SK-N-DZ (cell line): ENCODE results near the gene TRIM14. TPM values are rescaled to one million over a fixed set of nuclear protein-coding genes. Genes with fewer than 3 reads are reported as not detected.

ENCODE experiments used
- DNase-seq: peaks from one replicate; pipeline ENCODE4 v3.0.0-alpha.2; 2015; ENCODE audit warnings: low spot score
- polyA plus RNA-seq, 2 experiments: library from polyadenylated mRNA; depleted of rRNA; stranded (reverse); fragments of >200 nt; gene quantifications; 2 replicates each; pipeline ENCODE4 v1.2.3, GENCODE V29; 2014

The TRIM14 gene
- 10.3 and 10.5 TPM in 2 replicates for polyA plus RNA-seq (2014; cell fraction: cytosol; rRNA removed)
- polyA plus RNA-seq (2014; cell fraction: nucleus; rRNA removed): 5.2 and 14.6 TPM in 2 replicates

- peak; percentile 84 for DNase-seq
These were observed at the start of gene TRIM14 for GRCh38 chr9:98118640-98119601. TSS of gene TRIM14 (minus strand) at chr9:98119222. CDS start at chr9:98119188, 34 bp downstream.

- DNase-seq: no peak
These were observed 49.2 kb upstream of the TRIM14 start for GRCh38 chr9:98168153-98168780.

GRCh38 chr9:98164912-98165311, 45.9 kb upstream of the TRIM14 start:
- DNase-seq: no peak

- no peak for DNase-seq
These were observed 43.6 kb upstream of the TRIM14 start for GRCh38 chr9:98162613-98163012.

- DNase-seq: no peak
These were observed 42.8 kb upstream of the TRIM14 start for GRCh38 chr9:98161851-98162250.

GRCh38 chr9:98159790-98160189, 40.8 kb upstream of the TRIM14 start:
- no peak for DNase-seq

GRCh38 chr9:98159301-98159700, 40.3 kb upstream of the TRIM14 start:
- no peak for DNase-seq

- DNase-seq: no peak
These were observed 39.2 kb upstream of the TRIM14 start for GRCh38 chr9:98158071-98158831.

GRCh38 chr9:98157372-98157771, 38.4 kb upstream of the TRIM14 start:
- no peak for DNase-seq

- DNase-seq: no peak
These were observed 35.7 kb upstream of the TRIM14 start for GRCh38 chr9:98154678-98155077.

GRCh38 chr9:98152526-98152925, 33.5 kb upstream of the TRIM14 start:
- no peak for DNase-seq

GRCh38 chr9:98150721-98151120, 31.7 kb upstream of the TRIM14 start:
- no peak for DNase-seq

GRCh38 chr9:98150164-98150563, 31.1 kb upstream of the TRIM14 start:
- DNase-seq: no peak

GRCh38 chr9:98149422-98149821, 30.4 kb upstream of the TRIM14 start:
- no peak for DNase-seq

- DNase-seq: no peak
These were observed 29.5 kb upstream of the TRIM14 start for GRCh38 chr9:98148486-98148885.

- no peak for DNase-seq
These were observed 28.6 kb upstream of the TRIM14 start for GRCh38 chr9:98147582-98147981.

- DNase-seq: no peak
These were observed 27.3 kb upstream of the TRIM14 start for GRCh38 chr9:98146101-98146991.

GRCh38 chr9:98144631-98145030, 25.6 kb upstream of the TRIM14 start:
- DNase-seq: no peak

GRCh38 chr9:98144076-98144475, 25.1 kb upstream of the TRIM14 start:
- no peak for DNase-seq

- DNase-seq: peak; percentile 26
These were observed 24.0 kb upstream of the TRIM14 start for GRCh38 chr9:98142925-98143481.
